Measurements from ENCODE around the gene CCDC54.

GRCh38 chr3:107394502-107394901 is 17.3 kb downstream of the CCDC54 start:
- TF ChIP-seq POLR2A (IDR thresholded peaks at IDR 0.05) (no peak), CTCF (IDR thresholded peaks at IDR 0.05) (no peak)

Data from lower leg skin (tissue), 3 donors.